Liver (tissue), 9 donors: Measurements from ENCODE around the gene POP4. TPM values are rescaled to one million over a fixed set of nuclear protein-coding genes. Genes with fewer than 3 reads are reported as not detected.

ENCODE experiments used
- DNase-seq: peaks from one replicate; pipeline ENCODE4 v3.0.0-alpha.2; 2017; ENCODE audit warnings: low spot score
- H3K27ac ChIP-seq, 2 donors: one replicate each; pipeline ENCODE4 v1.7.0; 2013; ENCODE audit warnings: inconsistent platforms in 2 of 2, low read length in 2 of 2, control low read depth in 1 of 2, low read depth in 1 of 2, mild to moderate bottlenecking in 1 of 2
- H3K27me3 ChIP-seq, 4 donors: one replicate each; pipeline versions ENCODE4 v1.6.1 to v1.7.0; 2013; ENCODE audit warnings: low read length in 3 of 4, inconsistent platforms in 1 of 4, mild to moderate bottlenecking in 1 of 4, moderate library complexity in 1 of 4; ENCODE audit not compliant: control insufficient read depth in 4 of 4, insufficient read depth in 4 of 4
- H3K36me3 ChIP-seq, 4 donors: one replicate each; pipeline versions ENCODE4 v1.6.1 to v1.7.0; 2013; ENCODE audit warnings: low read length in 3 of 4, mild to moderate bottlenecking in 3 of 4, low read depth in 1 of 4, moderate library complexity in 1 of 4; ENCODE audit not compliant: control insufficient read depth in 4 of 4, insufficient read depth in 3 of 4
- H3K4me1 ChIP-seq, 4 donors: one replicate each; pipeline versions ENCODE4 v1.6.1 to v1.7.0; 2013; ENCODE audit warnings: low read length in 3 of 4, mild to moderate bottlenecking in 3 of 4, moderate library complexity in 1 of 4; ENCODE audit not compliant: control insufficient read depth in 4 of 4, insufficient read depth in 4 of 4
- H3K4me3 ChIP-seq, 3 donors: one replicate each; pipeline versions ENCODE4 v1.6.1 to v1.7.0; 2013; ENCODE audit warnings: low read length in 3 of 3, control low read depth in 1 of 3, low read depth in 1 of 3, mild to moderate bottlenecking in 1 of 3
- H3K9ac ChIP-seq, 2 donors: one replicate each; pipeline ENCODE4 v1.7.0; 2013; ENCODE audit warnings: low read length in 2 of 2, mild to moderate bottlenecking in 2 of 2, moderate library complexity in 2 of 2, control low read depth in 1 of 2, low read depth in 1 of 2
- H3K9me3 ChIP-seq, 4 donors: one replicate each; pipeline versions ENCODE4 v1.6.1 to v1.7.0; 2013; ENCODE audit warnings: low read length in 3 of 4; ENCODE audit not compliant: control insufficient read depth in 4 of 4
- EGR1 ChIP-seq, 2 donors: IDR thresholded peaks; 2 replicates each; pipeline ENCODE4 v1.6.1; 2016 to 2018; ENCODE audit warnings: antibody characterized with exemption in 2 of 2, low read depth in 2 of 2
- FOXA1 ChIP-seq: IDR thresholded peaks from 2 replicates; pipeline ENCODE4 v1.6.1; 2016; ENCODE audit warnings: antibody characterized with exemption
- FOXA2 ChIP-seq: IDR thresholded peaks from 2 replicates; pipeline ENCODE4 v1.6.1; 2016; ENCODE audit warnings: antibody characterized with exemption
- GABPA ChIP-seq, 2 donors: IDR thresholded peaks in 1 of 2; conservative IDR thresholded peaks in 1 of 2; 2 replicates each; pipeline ENCODE4 v1.6.1; 2016; ENCODE audit warnings: antibody characterized with exemption in 2 of 2, mild to moderate bottlenecking in 1 of 2, moderate library complexity in 1 of 2
- HNF4A ChIP-seq, 2 donors: conservative IDR thresholded peaks; 2 replicates each; pipeline ENCODE4 v1.6.1; 2016; ENCODE audit warnings: antibody characterized with exemption in 2 of 2, mild to moderate bottlenecking in 2 of 2
- HNF4G ChIP-seq: IDR thresholded peaks from 2 replicates; pipeline ENCODE4 v1.6.1; 2016; ENCODE audit warnings: antibody characterized with exemption
- NR2F2 ChIP-seq: IDR thresholded peaks from 2 replicates; pipeline ENCODE4 v1.6.1; 2016; ENCODE audit warnings: antibody characterized with exemption
- RAD21 ChIP-seq, 2 donors: IDR thresholded peaks; 2 replicates each; pipeline ENCODE4 v1.6.1; 2016; ENCODE audit warnings: antibody characterized with exemption in 2 of 2, mild to moderate bottlenecking in 2 of 2
- REST ChIP-seq: IDR thresholded peaks from 2 replicates; pipeline ENCODE4 v1.6.1; 2016; ENCODE audit warnings: antibody characterized with exemption, mild to moderate bottlenecking
- RXRA ChIP-seq, 2 donors: IDR thresholded peaks; 2 replicates each; pipeline ENCODE4 v1.6.1; 2017 to 2018; ENCODE audit warnings: antibody characterized with exemption in 2 of 2, mild to moderate bottlenecking in 1 of 2
- SP1 ChIP-seq: IDR thresholded peaks from 2 replicates; pipeline ENCODE4 v1.6.1; 2018; ENCODE audit warnings: antibody characterized with exemption, mild to moderate bottlenecking
- TAF1 ChIP-seq: conservative IDR thresholded peaks from 2 replicates; pipeline ENCODE4 v1.6.1; 2016; ENCODE audit warnings: antibody characterized with exemption, mild to moderate bottlenecking
- YY1 ChIP-seq: IDR thresholded peaks from 2 replicates; pipeline ENCODE4 v1.6.1; 2016; ENCODE audit warnings: antibody characterized with exemption, mild to moderate bottlenecking
- ZBTB33 ChIP-seq: IDR thresholded peaks from 2 replicates; pipeline ENCODE4 v1.6.1; 2016; ENCODE audit warnings: antibody characterized with exemption
- WGBS: extraction: QIAGEN DNeasy Blood & Tissue Kit; methylation state at CpG from one replicate; pipeline ENCODE4 v1.1.7; 2013; 5-methylcytosine and 5-hydroxymethylcytosine counted together
- polyA plus RNA-seq, 2 donors: library from polyadenylated mRNA; stranded (reverse) in 1 of 2; unstranded in 1 of 2; fragments of 200-250 nt in 1 of 2; fragments of >200 nt in 1 of 2; fragmentation: Nextera tagmentation in 1 of 2; extraction: Ambion mirVana in 1 of 2; gene quantifications; one replicate each; pipeline versions ENCODE4 v1.2.1 to v1.2.3, GENCODE V29; 2013 to 2015
- total RNA-seq, 2 donors: library from RNA; depleted of rRNA; stranded (reverse); fragments of >200 nt; gene quantifications; one replicate each; pipeline ENCODE4 v1.2.3, GENCODE V29; 2014
- TF ChIP-seq, protein P1 (sequence below): IDR thresholded peaks from 2 replicates; pipeline ENCODE4 v1.6.1; 2016; ENCODE audit warnings: antibody characterized with exemption
- TF ChIP-seq, protein P2 (sequence below): IDR thresholded peaks from 2 replicates; pipeline ENCODE4 v1.6.1; 2016; ENCODE audit warnings: antibody characterized with exemption
- donor health status: healthy.
- donor health status: healthy.
- donor health status: healthy.
- donor health status: healthy.
- donor health status: healthy.

The POP4 gene
- total and polyA plus RNA-seq, 4 donors: 33.7 to 61.6 (median 38.9) TPM

DNA sequence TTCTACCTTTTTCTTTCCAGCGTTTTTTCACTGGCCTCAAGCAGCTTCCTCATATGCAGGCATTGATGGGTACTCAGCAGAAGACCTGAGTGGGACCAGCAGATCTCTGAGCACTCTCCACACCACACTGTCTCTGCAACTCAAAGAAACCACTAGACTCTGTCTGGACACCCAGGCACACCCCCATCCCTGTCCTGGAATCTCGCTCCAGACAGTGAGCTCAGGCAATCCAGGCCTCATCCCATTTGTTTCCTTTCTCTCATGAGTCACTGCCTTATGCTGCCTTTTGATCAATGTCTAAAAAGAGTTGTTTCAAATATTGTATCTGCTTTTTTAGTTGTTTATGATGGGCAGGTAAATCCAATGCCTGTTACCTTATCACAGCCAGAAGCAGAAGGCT, 19.7 kb upstream of the POP4 start:
- Histone ChIP-seq H3K9me3 (peaks cover 0 to 3% (median under 1%) of the 10 kb centered on the region in 4 donors), H3K36me3 (no peaks in the 10 kb centered on the region)
- TF ChIP-seq SP1: no peak
- TF ChIP-seq TAF1: no peak
- TF ChIP-seq HNF4G: no peak
- no peak for TF ChIP-seq FOXA2
- no peak for TF ChIP-seq FOXA1
- no peak for TF ChIP-seq HNF4A (conservative IDR thresholded peaks at IDR 0.05)
- no peak for TF ChIP-seq ZBTB33
- no peak for TF ChIP-seq RXRA (IDR thresholded peaks at IDR 0.05)
- TF ChIP-seq RAD21 (IDR thresholded peaks at IDR 0.05): no peak
- TF ChIP-seq EGR1 (IDR thresholded peaks at IDR 0.05; ENCODE audit: low read depth in 2 of 2): no peak
- TF ChIP-seq, protein P1, sequence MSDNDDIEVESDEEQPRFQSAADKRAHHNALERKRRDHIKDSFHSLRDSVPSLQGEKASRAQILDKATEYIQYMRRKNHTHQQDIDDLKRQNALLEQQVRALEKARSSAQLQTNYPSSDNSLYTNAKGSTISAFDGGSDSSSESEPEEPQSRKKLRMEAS: no peak
- TF ChIP-seq NR2F2: no peak
- TF ChIP-seq REST: no peak
- no peak for TF ChIP-seq YY1
- TF ChIP-seq, protein P2, sequence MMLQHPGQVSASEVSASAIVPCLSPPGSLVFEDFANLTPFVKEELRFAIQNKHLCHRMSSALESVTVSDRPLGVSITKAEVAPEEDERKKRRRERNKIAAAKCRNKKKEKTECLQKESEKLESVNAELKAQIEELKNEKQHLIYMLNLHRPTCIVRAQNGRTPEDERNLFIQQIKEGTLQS: no peak
- TF ChIP-seq GABPA (IDR thresholded peaks at IDR 0.05 in 1 of 2, conservative IDR thresholded peaks at IDR 0.05 in 1 of 2): no peak

GRCh38 chr19:29587059-29587458, 19.0 kb upstream of the POP4 start:
- Histone ChIP-seq H3K27ac (no peak overlapping the region), H3K9me3 (peaks cover 0 to 3% (median 0%) of the 10 kb centered on the region in 4 donors), H3K9ac (no peak overlapping the region), H3K36me3 (no peaks in the 10 kb centered on the region), H3K4me3 (no peak overlapping the region), H3K4me1 (no peaks in the 10 kb centered on the region), H3K27me3 (peaks cover 0 to 11% (median 1%) of the 10 kb centered on the region in 4 donors)
- TF ChIP-seq, protein P2: no peak
- no peak for TF ChIP-seq NR2F2
- TF ChIP-seq, protein P1: no peak
- no peak for TF ChIP-seq YY1
- no peak for TF ChIP-seq FOXA2
- TF ChIP-seq GABPA (IDR thresholded peaks at IDR 0.05 in 1 of 2, conservative IDR thresholded peaks at IDR 0.05 in 1 of 2): no peak
- no peak for TF ChIP-seq TAF1
- no peak for TF ChIP-seq HNF4G
- no peak for TF ChIP-seq REST
- WGBS: 55% methylated on average over 3 of the region's 3 CpGs
- no peak for DNase-seq

More for the DNA sequence above, 19.7 kb upstream of the POP4 start:
- DNase-seq: no peak
- Histone ChIP-seq H3K4me3 (no peak overlapping the region), H3K27ac (no peak overlapping the region), H3K9ac (no peak overlapping the region), H3K4me1 (no peaks in the 10 kb centered on the region), H3K27me3 (peaks cover 0 to 10% (median 1%) of the 10 kb centered on the region in 4 donors)
- 51% methylated on average over 2 of the region's 2 CpGs for WGBS
